B cell (primary cell): ENCODE data around the gene ALKBH2. TPM values are rescaled to one million over a fixed set of nuclear protein-coding genes. Genes with fewer than 3 reads are reported as not detected.

Source experiments
- ATAC-seq: fragments of 200-7000 bp; cut with Tn5 transposase; one replicate; pipeline ENCODE4 v1.10.0; 2021; ENCODE audit warnings: low read depth, mild to moderate bottlenecking, moderate number of reproducible peaks, moderate library complexity
- CTCF ChIA-PET: fragments of 350-600 bp; sonication (Branson Sonifier 250); formaldehyde crosslinking; loops from one replicate; lab custom pipeline; 2021; ENCODE audit warnings: antibody characterized with exemption, inconsistent platforms; lab: Charles Lee
- POLR2A ChIA-PET: fragments of 350-600 bp; sonication (Branson Sonifier 250); formaldehyde crosslinking; loops from one replicate; lab custom pipeline; 2021; ENCODE audit warnings: antibody characterized with exemption; lab: Charles Lee
- DNase-seq: peaks from one replicate; pipeline ENCODE4 v3.0.0; 2013
- H2AFZ ChIP-seq: 2 replicates; pipeline ENCODE4 v1.6.1; 2012; ENCODE audit warnings: mild to moderate bottlenecking, low read depth, low read length; ENCODE audit not compliant: insufficient read depth, poor library complexity, severe bottlenecking
- H3K27ac ChIP-seq, 2 donors: 1 replicate in 1 of 2; 2 replicates in 1 of 2; pipeline ENCODE4 v1.5.1; 2012 to 2013; ENCODE audit warnings: low read length in 2 of 2, mild to moderate bottlenecking in 2 of 2, moderate library complexity in 1 of 2
- H3K27me3 ChIP-seq, 4 experiments: fragments of 200-600 bp in 1 of 4; sonication (generic) in 1 of 4; replicated peaks in 1 of 4; 1 replicate in 2 of 4; 2 replicates in 2 of 4; pipeline versions ENCODE4 v1.6.1 to v1.7.0; 2013 to 2016; ENCODE audit warnings: low read length in 3 of 4, mild to moderate bottlenecking in 2 of 4, mixed read lengths in 1 of 4, moderate library complexity in 1 of 4; ENCODE audit not compliant: insufficient read depth in 4 of 4, control insufficient read depth in 3 of 4; ENCODE audit errors: control extremely low read depth in 1 of 4
- H3K36me3 ChIP-seq, 2 experiments: replicated peaks in 1 of 2; 1 replicate in 1 of 2; 2 replicates in 1 of 2; pipeline versions ENCODE4 v1.6.1 to v1.7.1; 2013; ENCODE audit warnings: low read length in 1 of 2; ENCODE audit not compliant: insufficient read depth in 2 of 2, control insufficient read depth in 1 of 2; ENCODE audit errors: control extremely low read depth in 1 of 2, extremely low read depth in 1 of 2
- H3K4me1 ChIP-seq, 2 donors: fragments of 200-600 bp in 1 of 2; sonication (generic) in 1 of 2; 1 replicate in 1 of 2; 2 replicates in 1 of 2; pipeline versions ENCODE4 v1.5.1 to v1.6.1; 2013 to 2017; ENCODE audit warnings: low read length in 2 of 2; ENCODE audit not compliant: control insufficient read depth in 2 of 2, insufficient read depth in 2 of 2
- H3K4me2 ChIP-seq: replicated peaks from 2 replicates; pipeline ENCODE3; 2012; ENCODE audit warnings: mild to moderate bottlenecking, low read depth, low read length; ENCODE audit not compliant: poor library complexity, severe bottlenecking
- H3K4me3 ChIP-seq, 5 experiments: fragments of 200-600 bp in 1 of 5; sonication (generic) in 1 of 5; 1 replicate in 3 of 5; 2 replicates in 2 of 5; pipeline versions ENCODE4 v1.5.1 to v1.7.0; 2011 to 2016; ENCODE audit warnings: low read length in 4 of 5, mild to moderate bottlenecking in 4 of 5, low read depth in 2 of 5, control low read depth in 1 of 5, moderate library complexity in 1 of 5; ENCODE audit not compliant: insufficient read depth in 1 of 5; ENCODE audit errors: control extremely low read depth in 1 of 5, extremely low read depth in 1 of 5
- H3K79me2 ChIP-seq: fragments of 200-600 bp; sonication (generic); one replicate; pipeline ENCODE4 v1.6.0; 2016; ENCODE audit warnings: low read length; ENCODE audit not compliant: control insufficient read depth, insufficient read depth
- H3K9ac ChIP-seq: fragments of 200-600 bp; sonication (generic); 2 replicates; pipeline ENCODE4 v1.6.1; 2017; ENCODE audit warnings: mild to moderate bottlenecking, low read length, moderate library complexity
- H3K9me3 ChIP-seq, 3 donors: one replicate each; pipeline versions ENCODE4 v1.6.1 to v1.7.1; 2013; ENCODE audit warnings: low read length in 2 of 3; ENCODE audit not compliant: control insufficient read depth in 2 of 3, insufficient read depth in 1 of 3; ENCODE audit errors: control extremely low read depth in 1 of 3
- H4K20me1 ChIP-seq: 2 replicates; pipeline ENCODE4 v1.6.0; 2012; ENCODE audit warnings: mild to moderate bottlenecking, low read length; ENCODE audit not compliant: insufficient read depth, control insufficient read depth, poor library complexity, severe bottlenecking
- H3K27ac Mint-ChIP-seq: one replicate; pipeline ENCODE4 v1.8.0; 2021; ENCODE audit warnings: mixed read lengths
- H3K27me3 Mint-ChIP-seq: one replicate; pipeline ENCODE4 v1.8.0; 2021; ENCODE audit warnings: mixed read lengths
- H3K4me1 Mint-ChIP-seq: one replicate; pipeline ENCODE4 v1.8.0; 2021; ENCODE audit warnings: mixed read lengths
- H3K4me3 Mint-ChIP-seq: one replicate; pipeline ENCODE4 v1.8.0; 2021; ENCODE audit warnings: mixed read lengths
- H3K9me3 Mint-ChIP-seq: one replicate; pipeline ENCODE4 v1.8.0; 2022; ENCODE audit warnings: mixed read lengths; ENCODE audit not compliant: insufficient read depth
- CTCF ChIP-seq: fragments of 200-600 bp; IDR thresholded peaks from one replicate; pipeline ENCODE4 v1.8.0; 2022; ENCODE audit warnings: antibody characterized with exemption, mild to moderate bottlenecking
- EZH2 ChIP-seq: IDR thresholded peaks from 2 replicates; pipeline ENCODE4 v1.6.1; 2012; ENCODE audit warnings: borderline replicate concordance, low read depth, mild to moderate bottlenecking, moderate library complexity, low read length; ENCODE audit not compliant: insufficient read depth, poor library complexity, severe bottlenecking
- WGBS: methylation state at CpG from one replicate; pipeline ENCODE4 v1.1.5; 2013; ENCODE audit warnings: missing lambda C conversion rate; ENCODE audit not compliant: insufficient coverage; 5-methylcytosine and 5-hydroxymethylcytosine counted together
- intact Hi-C: fragments of 100-400 bp; cut with micrococcal nuclease; formaldehyde crosslinking; loops from one replicate; pipeline ENCODE4 v1.10.0; 2022
- polyA minus RNA-seq: library from RNA; depleted of rRNA, polyadenylated mRNA; stranded (reverse); fragments of >200 nt; gene quantifications from 2 replicates; pipeline ENCODE4 v1.2.3, GENCODE V29; 2012
- polyA plus RNA-seq: library from polyadenylated mRNA; depleted of rRNA; stranded (reverse); fragments of >200 nt; gene quantifications from 2 replicates; pipeline ENCODE4 v1.2.3, GENCODE V29; 2012
- total RNA-seq, 2 donors: library from RNA; stranded (reverse); fragments of 120-200 nt in 1 of 2; gene quantifications; 1 replicate in 1 of 2; 2 replicates in 1 of 2; pipeline versions ENCODE4 v1.2.3 to v1.2.4, GENCODE V29; 2013 to 2022

ALKBH2 gene
- total RNA-seq (14.5 and 14.6 TPM in 2 replicates), polyA plus RNA-seq (14.6 and 25.6 TPM in 2 replicates), polyA minus RNA-seq (19.0 and 53.8 TPM in 2 replicates)
- total RNA-seq (2013), result 20.8 TPM

- Mint-ChIP-seq H3K9me3 (no peaks in the 10 kb centered on the region), H3K27me3 (no peaks in the 10 kb centered on the region), H3K4me3 (peak within 1 kb of the TSS; percentile 95), H3K4me1 (peaks cover 34% of the 10 kb centered on the region), H3K27ac (peak within 1 kb of the TSS; percentile 89)
- peak within 1 kb of the TSS; percentile 58 to 78 for H3K27ac ChIP-seq
- H3K79me2 ChIP-seq, result peaks cover 26% of the 10 kb centered on the region
- H3K36me3 ChIP-seq, result peaks cover 0 to 15% of the 10 kb centered on the region in 2 experiments
- TF ChIP-seq EZH2 (no peak), CTCF (peak; percentile 97)
- no peaks in the 10 kb centered on the region for H3K9me3 ChIP-seq
- H4K20me1 ChIP-seq, result no peaks in the 10 kb centered on the region
- peaks cover 24 to 28% of the 10 kb centered on the region in 2 donors for H3K4me1 ChIP-seq
- ChIA-PET POLR2A (interaction anchor here (0.6 kb wide), 1 partner anchor 15 kb away, joined by 3 read pairs; no protein-coding TSS in a partner anchor), CTCF (interaction anchor here (0.6 to 2.6 kb wide), 11 partner anchors 9 to 528 kb away, joined by 3 to 11 read pairs (median 5); partner anchors contain the start of gene USP30)
- H3K9ac ChIP-seq, result peak within 1 kb of the TSS; percentile 87
- intact Hi-C loops, result loop anchor here (1.0 to 10.0 kb wide), 11 partner anchors 18 to 976 kb away; partner anchors contain the start of genes CORO1C, FAM222A, FICD and ISCU
- peak within 1 kb of the TSS; percentile 64 to 98 (median 85) for H3K4me3 ChIP-seq
- H3K4me2 ChIP-seq, result peak within 1 kb of the TSS; percentile 95
- no peaks in the 10 kb centered on the region for H3K27me3 ChIP-seq
- peak; percentile 70 for ATAC-seq
- WGBS, result 2% methylated on average over 43 of the region's 45 CpGs
- peak; percentile 96 for DNase-seq
- H2AFZ ChIP-seq, result peak within 1 kb of the TSS; percentile 94
Measured at GRCh38 chr12:109093022-109093918, at the start of gene ALKBH2. Gene ALKBH2, minus strand, starts transcription at chr12:109093472. Its CDS starts 686 bp downstream, at chr12:109092786.
